ENCODE results near the gene B4GALNT4. TPM values are rescaled to one million over a fixed set of nuclear protein-coding genes. Genes with fewer than 3 reads are reported as not detected.

The B4GALNT4 gene
- total RNA-seq, 1 experiment from 2014 or later, result 88.0 TPM

DNA sequence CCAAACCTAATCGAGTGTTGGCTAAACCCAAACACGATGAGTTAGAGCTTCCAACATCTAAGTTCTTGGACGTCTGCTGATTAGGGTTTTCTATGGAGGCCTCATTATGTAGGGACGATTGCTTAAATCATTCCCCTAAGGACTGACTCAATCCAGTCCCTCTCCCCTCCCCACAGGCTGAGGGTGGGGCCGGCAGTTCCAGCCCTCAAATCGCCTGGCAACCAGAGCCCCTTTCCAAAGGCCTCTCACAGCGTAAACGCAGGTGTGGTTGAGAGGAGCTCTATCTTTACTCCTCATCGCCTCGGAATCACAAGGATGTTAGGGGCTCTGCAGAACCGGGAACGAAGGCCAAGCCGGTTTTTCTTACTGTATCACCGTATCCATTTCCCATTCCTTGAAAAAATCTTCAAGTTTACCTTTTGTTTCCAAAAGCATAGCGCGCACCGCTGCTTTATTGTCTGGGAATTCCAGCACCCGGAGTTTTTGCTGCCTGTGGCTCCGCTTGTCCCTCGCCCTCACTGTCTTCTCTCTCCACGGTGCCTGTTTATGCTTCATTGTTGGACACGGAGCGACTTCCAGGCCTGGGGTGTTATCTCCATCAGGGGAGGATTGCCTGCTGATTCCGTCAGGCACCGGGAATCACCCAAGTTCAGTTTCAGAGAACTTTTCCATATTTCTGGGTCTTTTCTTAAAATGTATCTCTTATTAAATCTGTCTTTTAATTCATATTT, 34.9 kb upstream of the B4GALNT4 start (continued):
- TF ChIP-seq, protein P1, sequence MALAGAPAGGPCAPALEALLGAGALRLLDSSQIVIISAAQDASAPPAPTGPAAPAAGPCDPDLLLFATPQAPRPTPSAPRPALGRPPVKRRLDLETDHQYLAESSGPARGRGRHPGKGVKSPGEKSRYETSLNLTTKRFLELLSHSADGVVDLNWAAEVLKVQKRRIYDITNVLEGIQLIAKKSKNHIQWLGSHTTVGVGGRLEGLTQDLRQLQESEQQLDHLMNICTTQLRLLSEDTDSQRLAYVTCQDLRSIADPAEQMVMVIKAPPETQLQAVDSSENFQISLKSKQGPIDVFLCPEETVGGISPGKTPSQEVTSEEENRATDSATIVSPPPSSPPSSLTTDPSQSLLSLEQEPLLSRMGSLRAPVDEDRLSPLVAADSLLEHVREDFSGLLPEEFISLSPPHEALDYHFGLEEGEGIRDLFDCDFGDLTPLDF (CRISPR knock-in tag; IDR thresholded peaks at IDR 0.05), result no peak
- 0 out of 2 replicates have a peak, but pooled peaks have one; percentile 35 for TF ChIP-seq TP53 (CRISPR knock-in tag; IDR thresholded peaks at IDR 0.05)

DNA sequence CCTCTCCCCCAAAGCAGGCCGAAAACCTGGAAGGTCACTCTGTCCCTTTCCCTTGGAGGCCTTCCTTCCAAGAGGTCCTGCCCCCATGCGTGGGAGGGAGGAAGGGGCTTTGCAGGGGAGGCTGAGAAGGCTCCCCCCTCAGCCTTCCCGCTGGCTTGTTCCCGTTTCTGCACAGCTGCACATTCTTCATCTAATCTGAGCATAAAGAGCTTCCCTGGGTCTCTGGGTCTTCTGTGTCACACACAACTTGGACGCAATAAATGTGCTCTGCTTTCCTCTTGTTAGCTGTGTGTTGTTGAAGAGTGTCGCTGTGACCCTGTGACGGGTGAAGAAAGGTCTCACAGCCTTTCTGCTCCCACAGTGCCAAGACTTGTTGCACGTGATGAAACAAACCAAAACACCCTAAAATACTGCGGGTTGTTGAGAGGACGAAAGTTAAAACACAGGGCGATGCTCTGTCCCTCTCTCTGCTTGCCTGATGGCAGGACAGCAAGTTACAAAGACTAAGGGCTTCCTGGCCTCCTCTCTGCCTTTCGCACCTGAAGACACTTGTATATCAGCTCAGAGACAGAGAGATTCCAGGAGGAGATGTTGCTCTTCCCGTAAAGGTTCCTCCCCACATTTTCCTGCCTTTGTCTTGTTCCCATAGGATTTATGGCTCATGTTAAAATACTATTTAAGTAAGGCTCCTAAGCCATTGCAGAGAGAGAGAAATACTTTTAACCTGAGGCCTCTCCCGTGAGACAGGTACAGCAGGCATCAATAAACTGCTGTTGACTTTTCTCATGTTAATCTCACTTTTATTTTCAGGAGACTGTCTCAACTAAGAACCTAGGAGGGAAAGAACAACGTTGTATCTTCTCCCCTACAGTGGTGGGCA, 33.3 kb upstream of the B4GALNT4 start:
- H3K4me1 Mint-ChIP-seq, result peaks cover 54% of the 10 kb centered on the region
- ChIA-PET POLR2A (no interaction called here), CTCF (interaction anchor here (0.9 to 1.3 kb wide), 2 partner anchors 20 to 85 kb away, joined by 4 to 6 read pairs; no protein-coding TSS in a partner anchor)
- peak overlapping the region; percentile 98 for H3K27ac Mint-ChIP-seq
- H3K27me3 Mint-ChIP-seq (ENCODE audit: low read depth), result peaks cover 10% of the 10 kb centered on the region
- H3K36me3 Mint-ChIP-seq, result peaks cover 24% of the 10 kb centered on the region
- no peak for DNase-seq (ENCODE audit: low spot score)
- H3K4me3 Mint-ChIP-seq, result peak overlapping the region; percentile 55
- ATAC-seq, result peak; percentile 9
- peaks cover 19% of the 10 kb centered on the region for H3K9me3 Mint-ChIP-seq
- no peak for TF ChIP-seq ZNF219 (CRISPR knock-in tag; IDR thresholded peaks at IDR 0.05; ENCODE audit: borderline replicate concordance)
- TF ChIP-seq MYBL2 (CRISPR knock-in tag; IDR thresholded peaks at IDR 0.05), result no peak
- TF ChIP-seq, protein P2, sequence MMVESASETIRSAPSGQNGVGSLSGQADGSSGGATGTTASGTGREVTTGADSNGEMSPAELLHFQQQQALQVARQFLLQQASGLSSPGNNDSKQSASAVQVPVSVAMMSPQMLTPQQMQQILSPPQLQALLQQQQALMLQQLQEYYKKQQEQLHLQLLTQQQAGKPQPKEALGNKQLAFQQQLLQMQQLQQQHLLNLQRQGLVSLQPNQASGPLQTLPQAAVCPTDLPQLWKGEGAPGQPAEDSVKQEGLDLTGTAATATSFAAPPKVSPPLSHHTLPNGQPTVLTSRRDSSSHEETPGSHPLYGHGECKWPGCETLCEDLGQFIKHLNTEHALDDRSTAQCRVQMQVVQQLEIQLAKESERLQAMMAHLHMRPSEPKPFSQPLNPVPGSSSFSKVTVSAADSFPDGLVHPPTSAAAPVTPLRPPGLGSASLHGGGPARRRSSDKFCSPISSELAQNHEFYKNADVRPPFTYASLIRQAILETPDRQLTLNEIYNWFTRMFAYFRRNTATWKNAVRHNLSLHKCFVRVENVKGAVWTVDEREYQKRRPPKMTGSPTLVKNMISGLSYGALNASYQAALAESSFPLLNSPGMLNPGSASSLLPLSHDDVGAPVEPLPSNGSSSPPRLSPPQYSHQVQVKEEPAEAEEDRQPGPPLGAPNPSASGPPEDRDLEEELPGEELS (CRISPR knock-in tag; IDR thresholded peaks at IDR 0.05), result no peak
- no peak for TF ChIP-seq ZNF423 (CRISPR knock-in tag; IDR thresholded peaks at IDR 0.05)
- no peak for TF ChIP-seq SOX15 (CRISPR knock-in tag; IDR thresholded peaks at IDR 0.05)
- no peak for TF ChIP-seq JUN (CRISPR knock-in tag; IDR thresholded peaks at IDR 0.05)
- TF ChIP-seq NR1H2 (CRISPR knock-in tag; IDR thresholded peaks at IDR 0.05), result no peak
- TF ChIP-seq, protein P3, sequence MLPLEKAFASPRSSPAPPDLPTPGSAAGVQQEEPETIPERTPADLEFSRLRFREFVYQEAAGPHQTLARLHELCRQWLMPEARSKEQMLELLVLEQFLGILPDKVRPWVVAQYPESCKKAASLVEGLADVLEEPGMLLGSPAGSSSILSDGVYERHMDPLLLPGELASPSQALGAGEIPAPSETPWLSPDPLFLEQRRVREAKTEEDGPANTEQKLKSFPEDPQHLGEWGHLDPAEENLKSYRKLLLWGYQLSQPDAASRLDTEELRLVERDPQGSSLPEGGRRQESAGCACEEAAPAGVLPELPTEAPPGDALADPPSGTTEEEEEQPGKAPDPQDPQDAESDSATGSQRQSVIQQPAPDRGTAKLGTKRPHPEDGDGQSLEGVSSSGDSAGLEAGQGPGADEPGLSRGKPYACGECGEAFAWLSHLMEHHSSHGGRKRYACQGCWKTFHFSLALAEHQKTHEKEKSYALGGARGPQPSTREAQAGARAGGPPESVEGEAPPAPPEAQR (CRISPR knock-in tag; IDR thresholded peaks at IDR 0.05), result no peak
- no peak for TF ChIP-seq KAT7 (CRISPR knock-in tag; IDR thresholded peaks at IDR 0.05; ENCODE audit: borderline replicate concordance)
- TF ChIP-seq HMGA2 (CRISPR knock-in tag; IDR thresholded peaks at IDR 0.05), result no peak
- no peak for TF ChIP-seq SP1 (CRISPR knock-in tag; conservative IDR thresholded peaks at IDR 0.05)

DNA sequence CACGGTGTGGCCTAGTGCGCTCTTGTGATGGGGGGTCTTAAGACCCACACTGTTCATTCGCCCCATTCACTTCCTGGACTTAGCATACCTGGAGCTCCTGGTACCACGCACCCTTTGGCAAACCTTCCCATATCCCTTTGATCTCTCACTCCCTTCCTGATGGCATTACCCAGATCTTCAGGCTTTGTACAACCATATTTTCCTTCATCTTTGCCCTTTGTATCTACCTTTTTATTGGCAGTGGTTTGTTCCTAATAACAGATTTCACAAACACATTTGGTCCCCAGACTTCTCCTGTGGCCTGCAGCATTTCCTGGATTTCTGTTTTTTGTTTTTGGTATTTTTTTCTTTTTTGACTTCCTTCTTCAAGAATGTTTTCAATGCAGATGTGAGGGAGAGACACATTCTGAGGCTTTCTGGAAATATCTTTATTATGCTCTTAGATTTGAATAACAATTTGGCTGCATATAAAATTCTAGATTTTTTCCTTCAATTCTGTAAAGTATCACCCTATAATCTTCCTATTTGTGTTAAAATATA, 32.6 kb upstream of the B4GALNT4 start:
- CTCF ChIA-PET, result interaction anchor here (1.3 kb wide), 1 partner anchor 86 kb away, joined by 4 read pairs; no protein-coding TSS in a partner anchor
- TF ChIP-seq, protein P4, sequence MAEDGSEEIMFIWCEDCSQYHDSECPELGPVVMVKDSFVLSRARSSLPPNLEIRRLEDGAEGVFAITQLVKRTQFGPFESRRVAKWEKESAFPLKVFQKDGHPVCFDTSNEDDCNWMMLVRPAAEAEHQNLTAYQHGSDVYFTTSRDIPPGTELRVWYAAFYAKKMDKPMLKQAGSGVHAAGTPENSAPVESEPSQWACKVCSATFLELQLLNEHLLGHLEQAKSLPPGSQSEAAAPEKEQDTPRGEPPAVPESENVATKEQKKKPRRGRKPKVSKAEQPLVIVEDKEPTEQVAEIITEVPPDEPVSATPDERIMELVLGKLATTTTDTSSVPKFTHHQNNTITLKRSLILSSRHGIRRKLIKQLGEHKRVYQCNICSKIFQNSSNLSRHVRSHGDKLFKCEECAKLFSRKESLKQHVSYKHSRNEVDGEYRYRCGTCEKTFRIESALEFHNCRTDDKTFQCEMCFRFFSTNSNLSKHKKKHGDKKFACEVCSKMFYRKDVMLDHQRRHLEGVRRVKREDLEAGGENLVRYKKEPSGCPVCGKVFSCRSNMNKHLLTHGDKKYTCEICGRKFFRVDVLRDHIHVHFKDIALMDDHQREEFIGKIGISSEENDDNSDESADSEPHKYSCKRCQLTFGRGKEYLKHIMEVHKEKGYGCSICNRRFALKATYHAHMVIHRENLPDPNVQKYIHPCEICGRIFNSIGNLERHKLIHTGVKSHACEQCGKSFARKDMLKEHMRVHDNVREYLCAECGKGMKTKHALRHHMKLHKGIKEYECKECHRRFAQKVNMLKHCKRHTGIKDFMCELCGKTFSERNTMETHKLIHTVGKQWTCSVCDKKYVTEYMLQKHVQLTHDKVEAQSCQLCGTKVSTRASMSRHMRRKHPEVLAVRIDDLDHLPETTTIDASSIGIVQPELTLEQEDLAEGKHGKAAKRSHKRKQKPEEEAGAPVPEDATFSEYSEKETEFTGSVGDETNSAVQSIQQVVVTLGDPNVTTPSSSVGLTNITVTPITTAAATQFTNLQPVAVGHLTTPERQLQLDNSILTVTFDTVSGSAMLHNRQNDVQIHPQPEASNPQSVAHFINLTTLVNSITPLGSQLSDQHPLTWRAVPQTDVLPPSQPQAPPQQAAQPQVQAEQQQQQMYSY (CRISPR knock-in tag; IDR thresholded peaks at IDR 0.05), result no peak
- TF ChIP-seq, protein P5, sequence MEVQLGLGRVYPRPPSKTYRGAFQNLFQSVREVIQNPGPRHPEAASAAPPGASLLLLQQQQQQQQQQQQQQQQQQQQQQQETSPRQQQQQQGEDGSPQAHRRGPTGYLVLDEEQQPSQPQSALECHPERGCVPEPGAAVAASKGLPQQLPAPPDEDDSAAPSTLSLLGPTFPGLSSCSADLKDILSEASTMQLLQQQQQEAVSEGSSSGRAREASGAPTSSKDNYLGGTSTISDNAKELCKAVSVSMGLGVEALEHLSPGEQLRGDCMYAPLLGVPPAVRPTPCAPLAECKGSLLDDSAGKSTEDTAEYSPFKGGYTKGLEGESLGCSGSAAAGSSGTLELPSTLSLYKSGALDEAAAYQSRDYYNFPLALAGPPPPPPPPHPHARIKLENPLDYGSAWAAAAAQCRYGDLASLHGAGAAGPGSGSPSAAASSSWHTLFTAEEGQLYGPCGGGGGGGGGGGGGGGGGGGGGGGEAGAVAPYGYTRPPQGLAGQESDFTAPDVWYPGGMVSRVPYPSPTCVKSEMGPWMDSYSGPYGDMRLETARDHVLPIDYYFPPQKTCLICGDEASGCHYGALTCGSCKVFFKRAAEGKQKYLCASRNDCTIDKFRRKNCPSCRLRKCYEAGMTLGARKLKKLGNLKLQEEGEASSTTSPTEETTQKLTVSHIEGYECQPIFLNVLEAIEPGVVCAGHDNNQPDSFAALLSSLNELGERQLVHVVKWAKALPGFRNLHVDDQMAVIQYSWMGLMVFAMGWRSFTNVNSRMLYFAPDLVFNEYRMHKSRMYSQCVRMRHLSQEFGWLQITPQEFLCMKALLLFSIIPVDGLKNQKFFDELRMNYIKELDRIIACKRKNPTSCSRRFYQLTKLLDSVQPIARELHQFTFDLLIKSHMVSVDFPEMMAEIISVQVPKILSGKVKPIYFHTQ (CRISPR knock-in tag; IDR thresholded peaks at IDR 0.05), result no peak
- TF ChIP-seq EMX1 (CRISPR knock-in tag; IDR thresholded peaks at IDR 0.05) (no peak), CBFB (CRISPR knock-in tag; IDR thresholded peaks at IDR 0.05; ENCODE audit: low read depth) (no peak)

More for the DNA sequence above, 32.6 kb upstream of the B4GALNT4 start:
- DNase-seq (ENCODE audit: low spot score), result no peak
- no peak for ATAC-seq
- Mint-ChIP-seq H3K27ac (peak overlapping the region; percentile 98), H3K27me3 (ENCODE audit: low read depth) (peaks cover 10% of the 10 kb centered on the region), H3K36me3 (peaks cover 16% of the 10 kb centered on the region), H3K4me3 (no peak overlapping the region), H3K4me1 (peaks cover 61% of the 10 kb centered on the region), H3K9me3 (peaks cover 17% of the 10 kb centered on the region)
- POLR2A ChIA-PET, result interaction anchor here (1.1 kb wide), 1 partner anchor 49 kb away, joined by 4 read pairs; no protein-coding TSS in a partner anchor

All from WTC11 (cell line).